ENCODE data around the gene SIRT4.
"Not testable (repeated sequence)": the region's sequence is repeated elsewhere in the genome, so short reads cannot be mapped to it uniquely, and the experiment has no call there.

SIRT4 gene

DNA sequence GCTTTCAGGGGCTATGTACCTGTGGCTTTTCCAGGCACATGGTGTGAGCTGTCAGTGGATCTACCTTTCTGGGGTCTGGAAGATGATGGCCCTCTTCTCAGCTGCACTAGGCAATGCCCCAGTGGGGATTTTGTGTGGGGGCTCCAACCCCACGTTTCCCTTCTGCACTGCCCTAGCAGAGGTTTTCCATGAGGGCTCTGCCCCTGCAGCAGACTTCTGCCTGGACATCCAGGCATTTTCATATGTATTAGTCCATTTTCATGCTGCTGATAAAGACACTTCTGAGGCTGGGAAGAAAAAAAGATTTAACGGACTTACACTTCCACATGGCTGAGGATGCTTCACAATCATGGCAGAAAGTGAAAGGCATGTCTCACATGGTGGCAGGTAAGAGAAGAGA lies 34.3 kb downstream of the SIRT4 start:
- not testable (repeated sequence) for DNase-seq

DNA sequence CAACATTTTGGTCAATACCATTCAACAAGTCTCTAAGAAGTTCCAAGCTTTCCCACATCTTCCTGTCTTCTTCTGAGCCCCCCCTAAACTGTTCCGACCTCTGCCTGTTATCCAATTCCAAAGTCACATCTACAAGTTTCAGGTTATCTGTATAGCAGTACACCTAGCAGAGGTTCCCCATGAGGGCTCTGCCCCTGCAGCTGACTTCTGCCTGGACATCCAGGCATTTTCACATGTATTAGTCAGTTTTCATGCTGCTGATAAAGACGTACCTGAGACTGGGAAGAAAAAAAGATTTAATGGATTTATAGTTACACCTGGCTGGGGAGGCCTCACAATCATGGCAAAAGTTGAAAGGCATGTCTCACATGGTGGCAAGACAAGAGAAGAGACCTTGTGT lies 35.6 kb downstream of the SIRT4 start:
- DNase-seq, result no peak

DNA sequence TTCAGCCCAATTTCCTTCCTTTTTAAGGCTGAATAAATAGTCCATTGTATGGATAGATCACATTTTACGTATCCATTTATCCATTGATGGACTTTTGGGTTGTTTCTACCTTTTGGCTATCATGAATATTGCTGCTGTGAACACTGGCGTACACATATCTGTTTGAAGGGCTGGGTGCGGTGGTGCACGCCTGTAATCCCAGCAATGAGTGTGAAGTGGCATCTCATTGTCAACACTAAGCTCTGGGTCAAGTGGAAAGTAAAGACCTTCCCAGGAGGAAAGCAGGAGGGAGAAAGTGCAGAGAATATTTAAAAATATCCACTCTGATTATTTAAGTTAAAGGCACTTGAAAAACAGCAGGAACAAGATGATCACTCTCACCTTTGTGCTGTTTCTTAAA lies 37.1 kb downstream of the SIRT4 start:
- no peak for DNase-seq

DNA sequence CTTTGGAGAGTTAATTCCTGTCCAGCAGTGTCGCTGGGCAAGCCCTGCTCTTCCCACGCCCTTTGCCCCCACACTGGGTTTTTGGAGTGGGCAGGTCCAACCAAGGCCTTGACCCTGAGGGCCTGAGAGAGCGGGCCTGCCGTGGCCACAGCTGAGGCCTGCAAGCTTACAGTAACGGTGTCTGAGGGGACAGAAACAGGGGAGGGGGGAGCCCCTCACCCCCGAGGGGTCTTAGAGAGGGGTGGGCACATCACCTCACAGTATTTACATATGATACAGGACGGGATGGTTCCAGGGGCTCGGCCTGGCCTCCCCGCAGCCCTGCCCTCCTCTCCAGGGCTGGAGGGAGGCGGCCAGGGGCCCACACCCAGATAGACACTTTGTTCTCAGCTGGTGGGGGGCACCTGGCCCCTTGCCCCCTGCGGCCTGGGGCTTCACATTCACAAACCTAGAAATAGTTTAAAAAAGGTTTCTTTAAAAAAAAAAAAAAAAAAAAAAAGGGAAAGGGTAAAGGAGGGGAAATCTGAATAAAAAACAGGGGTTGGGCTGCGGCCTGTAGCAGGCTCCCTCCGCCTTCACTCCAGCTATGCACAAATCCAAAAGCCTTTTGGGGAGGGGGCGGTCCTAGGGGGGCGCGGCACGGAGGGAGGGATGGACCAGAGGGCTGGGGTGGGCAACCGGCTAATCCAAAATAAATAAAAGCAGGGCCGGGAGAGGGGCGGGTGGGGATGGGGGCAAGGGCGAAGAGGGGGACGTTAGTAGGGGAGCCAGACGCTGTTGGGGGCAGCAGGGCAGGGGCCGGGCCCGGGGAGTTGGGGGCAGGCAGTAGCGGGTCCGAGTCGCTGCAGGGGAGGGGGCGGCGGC lies 40.3 kb downstream of the SIRT4 start:
- no peak for DNase-seq

DNA sequence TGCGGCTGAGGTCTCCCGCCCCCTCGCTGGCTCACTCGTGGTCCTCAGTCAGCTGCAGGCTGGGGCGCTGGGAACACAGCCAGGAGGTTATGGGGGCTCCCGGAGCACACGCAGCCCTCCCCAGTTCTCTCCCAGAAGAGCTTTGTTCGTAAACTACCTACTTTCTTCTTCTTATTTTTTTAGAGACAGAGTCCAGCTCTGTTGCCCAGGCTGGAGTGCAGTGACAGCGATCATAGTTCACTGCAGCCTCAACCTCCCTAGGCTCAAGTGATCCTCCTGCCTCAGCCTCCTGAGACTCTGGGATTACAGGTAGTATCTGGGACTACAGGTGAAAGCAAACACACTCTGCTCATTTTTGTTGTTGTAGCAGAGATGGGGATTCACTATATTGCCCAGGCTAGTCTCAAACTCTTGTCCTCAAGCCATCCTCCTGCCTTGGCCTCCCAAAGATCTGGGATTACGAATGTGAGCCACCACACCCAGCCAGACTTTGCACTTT lies 41.0 kb downstream of the SIRT4 start:
- no peak for DNase-seq

DNA sequence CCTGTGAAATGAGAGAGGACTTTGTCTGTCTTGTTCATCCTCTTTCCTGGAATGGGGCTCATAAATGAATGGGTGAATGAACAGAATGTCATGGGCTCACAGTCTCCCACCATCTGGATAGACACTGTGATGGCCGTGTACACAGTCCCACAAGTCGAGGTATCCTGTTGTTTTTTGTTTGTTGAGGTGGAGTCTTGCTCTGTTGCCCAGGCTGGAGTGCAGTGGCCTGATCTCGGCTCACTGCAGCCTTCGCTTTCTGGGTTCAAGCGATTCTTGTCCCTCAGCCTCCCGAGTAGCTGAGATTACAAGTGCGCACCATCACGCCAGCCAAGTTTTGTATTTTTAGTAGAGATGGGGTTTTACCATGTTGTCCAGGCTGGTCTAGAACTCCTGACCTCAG lies 41.6 kb downstream of the SIRT4 start:
- no peak for DNase-seq

DNA sequence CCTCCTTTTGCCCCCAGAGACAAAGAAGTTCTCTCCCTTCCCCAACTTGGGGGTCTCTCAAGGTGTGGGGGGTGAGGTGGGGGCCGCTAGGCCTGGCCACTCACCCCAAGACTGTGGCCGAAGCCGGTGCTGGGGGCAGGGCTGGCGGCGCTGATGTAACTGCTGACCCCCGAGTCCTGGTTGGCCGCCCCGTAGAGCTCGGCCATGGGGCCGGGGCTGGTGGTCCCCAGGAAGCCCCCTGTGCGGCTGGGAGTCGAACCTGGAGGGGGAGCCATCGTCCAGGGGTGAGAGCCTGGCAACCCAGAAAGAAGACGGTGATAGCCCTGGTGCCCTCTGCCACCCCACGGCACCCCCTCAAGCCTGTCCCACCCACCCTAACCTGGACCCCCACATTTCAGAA lies 43.9 kb downstream of the SIRT4 start:
- no peak for DNase-seq

DNA sequence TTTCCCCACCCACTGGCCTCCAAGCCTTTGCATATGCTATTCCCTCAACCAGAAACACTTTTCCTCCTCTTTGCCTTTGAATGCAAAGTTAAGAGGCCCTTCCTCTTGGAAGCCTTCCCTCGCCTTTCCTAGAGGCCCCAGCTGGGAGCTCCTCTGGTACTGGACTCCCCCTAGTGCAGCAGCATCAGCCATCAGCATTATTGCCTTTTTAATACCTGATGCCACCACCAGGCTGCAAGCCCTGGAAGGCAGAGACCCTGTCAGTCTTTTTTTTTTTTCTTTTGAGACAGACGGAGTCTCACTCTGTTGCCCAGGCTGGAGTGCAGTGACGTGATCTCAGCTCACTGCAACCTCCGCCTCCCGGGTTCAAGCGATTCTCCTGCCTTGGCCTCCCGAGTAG lies 44.6 kb downstream of the SIRT4 start:
- DNase-seq, result no peak

DNA sequence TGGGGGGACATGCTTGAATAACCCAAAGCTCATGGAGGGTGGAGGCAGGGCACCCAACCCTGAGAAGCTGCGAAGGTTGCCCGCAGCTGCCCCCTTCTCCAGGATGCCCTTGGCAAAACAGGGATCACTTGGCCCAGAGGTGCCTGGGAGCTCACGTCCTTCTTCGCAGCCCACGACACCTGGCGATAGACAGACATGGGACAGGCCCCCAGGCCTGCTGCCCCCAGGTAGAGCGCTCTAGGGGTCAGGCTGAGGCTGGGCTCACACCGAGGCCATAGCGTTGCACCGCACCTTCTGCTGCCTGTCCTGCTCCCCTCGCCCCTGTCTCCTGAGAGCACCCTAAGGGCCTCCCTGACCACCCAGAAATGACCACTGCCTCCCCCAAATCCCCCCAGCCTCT lies 45.6 kb downstream of the SIRT4 start:
- DNase-seq, result no peak

DNA sequence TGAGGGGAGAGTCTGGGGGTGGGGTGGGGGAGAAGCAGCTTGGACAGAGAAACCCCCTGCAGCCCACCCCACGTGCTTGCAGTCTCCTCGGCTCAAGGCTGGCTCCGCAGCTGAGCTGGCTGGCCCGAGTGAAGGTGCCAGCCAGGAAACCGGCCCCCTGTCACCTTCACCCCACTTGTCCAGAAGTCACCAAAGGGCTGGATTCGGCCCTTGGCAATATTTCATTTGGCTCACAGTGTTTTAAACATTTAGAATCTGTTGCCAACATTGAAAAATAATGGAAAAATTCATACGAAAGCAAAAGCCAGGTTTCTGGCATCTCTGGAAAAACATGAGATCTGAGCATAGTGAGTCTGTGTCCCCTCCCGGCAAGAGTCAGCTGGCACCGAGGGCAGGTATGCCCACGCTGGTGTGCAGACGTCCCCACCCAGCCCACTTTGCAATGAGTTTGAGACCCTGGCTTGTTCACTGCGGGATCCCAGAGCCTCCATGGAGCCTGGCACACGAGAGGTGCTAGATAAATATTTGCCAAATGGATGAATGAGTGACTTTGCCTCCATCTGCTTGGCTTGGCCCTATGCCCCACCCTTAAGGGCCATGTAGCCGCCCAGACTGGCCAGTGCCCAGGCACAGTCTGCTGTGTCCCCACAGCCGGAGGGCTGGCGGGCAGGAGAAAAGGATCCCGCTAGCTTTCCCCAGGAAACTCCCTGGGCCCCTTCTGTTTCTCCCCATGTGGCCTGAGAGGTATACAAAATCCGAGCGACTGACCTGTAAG lies 48.6 kb downstream of the SIRT4 start:
- DNase-seq, result no peak

DNA sequence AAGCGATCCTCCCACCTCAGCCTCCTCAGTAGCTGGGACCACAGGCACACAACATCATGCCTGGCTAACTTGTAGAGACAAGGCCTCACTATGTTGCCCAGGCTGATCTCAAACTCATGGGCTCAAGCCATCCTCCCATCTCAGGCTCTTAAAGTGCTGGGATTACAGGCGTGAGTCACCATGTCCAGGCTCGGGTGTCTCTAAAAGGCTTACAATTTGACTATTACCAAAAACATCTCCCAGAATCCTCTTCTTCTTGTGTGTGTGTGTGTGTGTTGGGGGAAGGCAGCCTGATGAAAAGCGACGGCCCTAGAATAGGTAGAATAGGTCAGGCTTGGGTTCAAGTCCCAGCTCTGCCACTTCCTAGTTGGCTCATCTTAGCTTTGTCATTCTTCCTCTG lies 50.0 kb downstream of the SIRT4 start:
- DNase-seq, result peak; percentile 50

DNA sequence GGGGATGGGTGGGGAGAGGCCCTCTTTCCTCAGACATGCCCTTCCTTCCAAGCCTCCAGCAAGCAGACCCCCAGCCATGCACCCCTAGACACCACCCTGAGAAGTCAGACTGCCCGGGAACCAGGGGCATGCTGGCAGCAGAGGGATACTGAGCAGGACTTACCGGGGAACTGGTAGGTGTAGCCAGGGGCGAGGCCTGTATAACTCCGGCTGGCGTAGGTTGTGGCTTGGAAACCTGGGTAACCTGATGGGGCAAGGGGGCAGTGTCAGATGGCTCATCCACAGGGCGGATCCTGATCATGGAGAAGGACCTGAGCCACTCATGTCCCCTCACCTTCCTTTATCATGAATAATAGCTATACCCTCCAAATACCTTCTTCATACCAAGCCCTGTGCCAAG lies 51.0 kb downstream of the SIRT4 start:
- DNase-seq, result no peak

DNA sequence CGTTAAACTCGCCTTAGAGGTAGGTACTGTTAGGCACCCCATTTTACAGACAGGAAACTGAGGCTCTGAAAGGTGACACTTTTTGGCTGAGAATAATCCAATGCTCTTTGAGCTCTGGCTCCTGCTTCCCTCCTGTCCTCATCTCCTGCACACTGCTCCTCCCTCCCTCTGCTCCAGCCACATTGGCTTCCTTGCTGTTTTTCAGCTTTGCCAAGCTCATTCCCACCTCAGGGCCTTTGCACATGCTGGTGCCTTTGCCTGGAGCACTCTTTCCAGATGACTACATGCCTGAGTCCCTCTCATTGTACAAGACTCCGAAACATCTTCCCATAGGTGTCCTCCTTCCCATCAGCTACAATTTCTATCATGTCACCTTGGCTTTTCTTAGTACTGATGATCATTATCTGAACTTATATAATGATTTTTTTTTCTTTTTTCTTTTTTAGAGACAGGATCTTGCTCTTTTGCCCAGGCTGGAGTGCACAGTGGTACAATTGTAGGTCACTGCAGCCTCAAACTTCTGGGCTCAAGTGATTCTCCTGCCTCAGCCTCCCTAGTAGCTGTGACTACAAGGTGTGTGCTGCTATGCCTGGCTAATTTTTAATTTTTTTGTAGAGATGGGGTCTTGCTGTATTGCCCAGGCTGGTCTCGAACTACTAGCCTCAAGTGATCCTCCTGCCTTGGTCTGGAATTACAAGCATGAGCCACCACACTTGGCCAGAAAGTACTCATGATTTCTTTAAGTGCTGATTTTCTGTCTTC lies 51.6 kb downstream of the SIRT4 start:
- DNase-seq, result no peak

DNA sequence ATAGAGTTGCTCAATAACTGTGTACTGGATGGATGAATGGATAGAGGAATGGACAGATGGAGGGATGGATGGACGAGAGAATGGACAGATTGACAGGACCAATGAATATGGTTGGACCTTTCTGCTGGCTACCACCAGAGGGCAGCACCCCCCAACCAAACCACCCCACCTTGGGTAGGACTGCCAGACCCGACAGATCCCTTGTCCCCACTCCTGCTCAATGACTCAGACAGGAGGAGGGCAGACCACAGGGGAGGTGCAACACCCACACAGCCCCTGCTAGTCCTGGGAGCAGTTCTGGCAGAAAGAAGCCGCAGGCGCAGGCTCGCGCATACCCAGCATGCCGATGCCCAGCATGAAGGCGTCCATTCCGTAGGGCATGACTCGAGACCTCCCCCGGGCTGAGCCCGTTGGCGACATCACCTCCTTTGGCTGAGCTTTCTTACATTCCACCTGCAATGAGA lies 54.5 kb downstream of the SIRT4 start:
- peak; percentile 92 for DNase-seq

DNA sequence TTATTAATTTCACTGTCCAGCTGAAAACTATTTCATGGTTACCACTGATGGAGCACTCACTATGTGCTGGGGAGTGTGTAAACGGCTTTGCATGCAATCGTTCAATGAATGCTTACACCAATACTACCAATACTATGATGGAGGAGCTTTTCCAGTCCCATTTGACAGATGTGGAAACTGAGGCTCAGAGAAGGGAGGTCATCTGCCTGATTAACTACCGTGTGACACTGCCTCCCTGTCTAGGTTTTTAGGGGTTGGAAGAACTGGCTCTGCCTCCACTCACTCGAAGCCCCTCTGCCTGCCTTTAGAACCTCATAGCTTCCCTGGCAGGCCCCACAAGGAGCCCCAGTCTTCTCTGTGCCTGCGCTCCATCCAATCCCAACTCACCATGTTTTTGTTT lies 55.0 kb downstream of the SIRT4 start:
- no peak for DNase-seq

DNA sequence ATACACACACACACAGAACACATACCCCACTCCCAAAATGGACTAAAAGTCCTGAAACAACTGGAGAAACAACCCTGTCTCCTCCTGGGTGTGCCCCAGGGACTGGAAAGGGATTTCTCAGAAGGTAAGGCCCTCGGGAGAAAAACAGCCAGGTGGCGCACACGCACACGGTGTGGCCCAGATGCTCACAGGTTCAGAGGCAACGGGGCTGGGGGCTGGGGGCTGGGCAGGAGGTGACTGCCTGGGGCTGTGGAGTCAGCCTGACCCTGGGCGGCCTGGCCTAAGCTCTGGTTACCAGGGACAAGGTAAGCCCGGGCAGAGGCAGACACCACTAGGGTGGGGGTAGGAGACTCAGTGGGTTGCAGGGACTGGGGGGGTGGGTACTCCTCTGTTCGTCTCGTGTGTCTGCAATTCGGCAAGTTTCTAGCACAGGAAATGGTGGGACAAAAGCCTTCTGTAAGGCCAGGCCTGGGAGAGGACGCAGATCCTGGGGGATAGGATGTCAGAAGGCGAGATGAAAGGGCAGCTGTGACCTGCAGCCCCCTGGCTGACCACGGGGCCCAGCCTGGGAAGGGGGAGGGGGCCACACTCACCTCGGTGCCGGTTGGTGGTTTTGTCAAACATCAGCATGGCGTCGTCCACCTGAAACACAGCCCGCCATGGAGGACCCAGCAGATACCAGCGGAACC lies 56.4 kb downstream of the SIRT4 start:
- no peak for DNase-seq

DNA sequence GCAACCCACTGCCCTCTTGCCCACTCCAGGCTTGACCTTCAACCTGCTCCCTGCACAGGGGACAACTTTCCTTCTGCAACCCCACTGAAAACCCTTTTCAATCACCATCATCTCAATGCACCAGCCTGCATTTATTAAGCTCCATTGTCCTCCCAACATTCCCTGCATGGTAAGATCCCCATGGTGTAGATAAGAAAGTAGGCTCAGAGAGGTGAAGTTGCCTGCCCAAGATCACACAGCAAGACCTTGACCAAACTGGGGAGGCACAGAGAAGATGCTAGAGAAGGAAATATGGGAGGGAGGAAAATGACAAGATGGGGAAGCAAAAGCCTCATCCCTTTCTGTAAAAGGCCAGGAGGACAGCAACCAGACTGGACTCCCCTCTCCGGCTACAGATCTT lies 57.0 kb downstream of the SIRT4 start:
- no peak for DNase-seq

DNA sequence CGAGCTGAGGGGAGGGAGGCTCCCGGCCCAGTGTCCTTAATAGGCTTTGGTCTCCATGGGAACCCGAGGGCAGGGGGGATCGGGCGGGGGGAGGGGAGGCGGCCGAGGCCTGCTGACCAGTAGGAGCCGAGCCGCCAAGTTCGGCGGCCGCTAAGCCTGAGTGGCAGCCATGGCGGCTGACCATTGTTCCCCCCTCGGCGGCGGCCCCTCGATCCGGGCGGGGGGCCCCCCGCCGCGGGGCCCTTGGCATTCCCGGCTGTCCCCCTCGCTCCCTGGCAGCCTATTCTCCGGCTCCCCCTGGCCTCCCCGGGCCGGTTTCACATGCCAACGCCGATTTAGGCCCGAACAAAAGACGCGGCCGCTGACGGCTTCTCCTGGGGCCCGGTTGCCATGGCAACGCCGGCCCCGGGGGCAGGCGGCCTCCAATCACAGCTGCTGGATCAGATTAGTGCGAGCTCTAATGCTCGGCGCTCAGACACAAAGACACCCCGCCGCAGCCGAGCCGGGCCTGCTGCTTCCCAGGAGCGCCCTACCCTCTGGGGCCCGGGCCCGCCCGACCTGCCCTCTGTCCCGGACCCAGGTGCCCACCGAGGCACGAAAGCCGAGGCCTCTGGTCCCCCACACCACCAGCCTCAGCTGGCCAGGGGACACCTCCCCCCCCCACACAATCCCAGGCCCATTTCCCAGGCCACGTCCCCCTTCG lies 59.5 kb downstream of the SIRT4 start:
- peak; percentile 86 for DNase-seq
